HG03342 (cell line): Measurements from ENCODE around the gene BACE2.
"Not testable (repeated sequence)": the region's sequence is repeated elsewhere in the genome, so short reads cannot be mapped to it uniquely, and the experiment has no call there.

Source experiments
- ATAC-seq: cut with Tn5 transposase; IDR thresholded peaks from one replicate; pipeline ENCODE4 v1.9.1; 2021; ENCODE audit warnings: mild to moderate bottlenecking, moderate library complexity; ENCODE audit not compliant: unreplicated experiment

BACE2 gene

GRCh38 chr21:41258617-41259016 lies 90.7 kb downstream of the BACE2 start:
- no peak for ATAC-seq

GRCh38 chr21:41260428-41260827 lies 92.5 kb downstream of the BACE2 start:
- ATAC-seq = no peak

GRCh38 chr21:41267346-41267745 lies 99.4 kb downstream of the BACE2 start:
- ATAC-seq = no peak

- no peak for ATAC-seq
Measured at GRCh38 chr21:41269535-41269934, 101.6 kb downstream of the BACE2 start.

GRCh38 chr21:41277196-41277595 lies 109.2 kb downstream of the BACE2 start:
- ATAC-seq = no peak

GRCh38 chr21:41277846-41278245 lies 109.9 kb downstream of the BACE2 start:
- no peak for ATAC-seq

GRCh38 chr21:41280115-41280919 lies 112.4 kb downstream of the BACE2 start:
- no peak for ATAC-seq

GRCh38 chr21:41282412-41282811 lies 114.5 kb downstream of the BACE2 start:
- no peak for ATAC-seq

- ATAC-seq = no peak
Measured at GRCh38 chr21:41283211-41283818, 115.4 kb downstream of the BACE2 start.

GRCh38 chr21:41289431-41289830 lies 121.5 kb downstream of the BACE2 start:
- no peak for ATAC-seq

- ATAC-seq = no peak
Measured at GRCh38 chr21:41290106-41290799, 122.3 kb downstream of the BACE2 start.

- ATAC-seq = no peak
Measured at GRCh38 chr21:41294548-41295231, 126.7 kb downstream of the BACE2 start.

GRCh38 chr21:41295721-41296254 lies 127.8 kb downstream of the BACE2 start:
- ATAC-seq = no peak

- ATAC-seq = no peak
Measured at GRCh38 chr21:41302976-41303375, 135.0 kb downstream of the BACE2 start.

GRCh38 chr21:41304068-41304720 lies 136.2 kb downstream of the BACE2 start:
- no peak for ATAC-seq

GRCh38 chr21:41307219-41307618 lies 139.3 kb downstream of the BACE2 start:
- ATAC-seq = no peak

- ATAC-seq = not testable (repeated sequence)
Measured at GRCh38 chr21:41313285-41314164, 145.6 kb downstream of the BACE2 start.

GRCh38 chr21:41315726-41316125 lies 147.8 kb downstream of the BACE2 start:
- ATAC-seq = no peak

- ATAC-seq = no peak
Measured at GRCh38 chr21:41316200-41317062, 148.5 kb downstream of the BACE2 start, which contains the start of gene FAM3B. TSS of gene FAM3B (plus strand) at chr21:41316801. CDS start at chr21:41316880, 79 bp downstream.
